GM21423 (cell line): Measurements from ENCODE around the gene PRKCD.

ENCODE experiments used
- ATAC-seq: cut with Tn5 transposase; IDR thresholded peaks from one replicate; pipeline ENCODE4 v1.9.1; 2021; ENCODE audit warnings: mild to moderate bottlenecking, moderate library complexity; ENCODE audit not compliant: unreplicated experiment

The PRKCD gene

GRCh38 chr3:53188720-53189119, 27.7 kb downstream of the PRKCD start:
- ATAC-seq: no peak

DNA sequence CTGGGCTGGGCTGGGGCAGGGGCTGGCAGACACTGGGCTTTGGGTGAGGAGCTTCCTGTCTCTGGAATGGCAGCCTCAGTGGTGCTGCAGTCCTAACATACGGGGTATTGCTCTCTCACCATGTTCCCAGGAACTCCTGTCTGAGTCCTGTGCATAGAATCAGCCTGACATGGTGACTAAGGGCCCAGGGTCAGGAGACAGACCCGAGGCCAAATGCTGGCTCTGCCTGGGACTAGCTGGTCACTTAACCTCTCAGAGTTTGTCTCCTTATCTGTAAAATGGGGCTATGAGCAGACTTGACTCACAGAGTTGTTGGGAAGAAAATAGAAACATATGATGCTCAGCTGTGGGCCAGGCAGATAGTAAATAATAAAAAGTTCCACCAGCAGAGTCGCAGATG, 28.3 kb downstream of the PRKCD start:
- no peak for ATAC-seq

GRCh38 chr3:53190659-53191058, 29.6 kb downstream of the PRKCD start:
- no peak for ATAC-seq

DNA sequence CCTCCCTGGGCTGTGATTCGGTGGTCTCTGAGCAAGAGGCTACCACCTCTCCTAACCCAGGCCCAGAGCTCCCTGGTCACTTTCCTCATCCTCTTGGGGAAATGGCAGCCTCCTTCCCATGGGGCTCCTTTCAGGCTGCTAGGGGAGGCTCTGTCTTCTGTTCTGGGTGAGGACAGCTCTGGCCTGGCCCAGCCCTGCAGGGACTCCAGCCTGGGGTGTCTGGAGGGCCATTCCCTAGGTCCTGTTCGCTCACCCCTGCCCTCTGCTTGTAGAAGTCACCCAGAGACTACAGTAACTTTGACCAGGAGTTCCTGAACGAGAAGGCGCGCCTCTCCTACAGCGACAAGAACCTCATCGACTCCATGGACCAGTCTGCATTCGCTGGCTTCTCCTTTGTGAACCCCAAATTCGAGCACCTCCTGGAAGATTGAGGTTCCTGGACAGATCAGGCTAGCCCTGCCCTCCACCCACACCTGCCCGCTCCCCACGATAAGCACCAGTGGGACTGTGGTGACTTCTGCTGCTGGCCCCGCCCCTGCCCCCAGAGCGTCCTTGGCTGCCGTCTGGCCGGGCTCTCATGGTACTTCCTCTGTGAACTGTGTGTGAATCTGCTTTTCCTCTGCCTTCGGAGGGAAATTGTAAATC, 30.9 kb downstream of the PRKCD start:
- no peak for ATAC-seq

GRCh38 chr3:53192608-53193007, 31.6 kb downstream of the PRKCD start:
- no peak for ATAC-seq

DNA sequence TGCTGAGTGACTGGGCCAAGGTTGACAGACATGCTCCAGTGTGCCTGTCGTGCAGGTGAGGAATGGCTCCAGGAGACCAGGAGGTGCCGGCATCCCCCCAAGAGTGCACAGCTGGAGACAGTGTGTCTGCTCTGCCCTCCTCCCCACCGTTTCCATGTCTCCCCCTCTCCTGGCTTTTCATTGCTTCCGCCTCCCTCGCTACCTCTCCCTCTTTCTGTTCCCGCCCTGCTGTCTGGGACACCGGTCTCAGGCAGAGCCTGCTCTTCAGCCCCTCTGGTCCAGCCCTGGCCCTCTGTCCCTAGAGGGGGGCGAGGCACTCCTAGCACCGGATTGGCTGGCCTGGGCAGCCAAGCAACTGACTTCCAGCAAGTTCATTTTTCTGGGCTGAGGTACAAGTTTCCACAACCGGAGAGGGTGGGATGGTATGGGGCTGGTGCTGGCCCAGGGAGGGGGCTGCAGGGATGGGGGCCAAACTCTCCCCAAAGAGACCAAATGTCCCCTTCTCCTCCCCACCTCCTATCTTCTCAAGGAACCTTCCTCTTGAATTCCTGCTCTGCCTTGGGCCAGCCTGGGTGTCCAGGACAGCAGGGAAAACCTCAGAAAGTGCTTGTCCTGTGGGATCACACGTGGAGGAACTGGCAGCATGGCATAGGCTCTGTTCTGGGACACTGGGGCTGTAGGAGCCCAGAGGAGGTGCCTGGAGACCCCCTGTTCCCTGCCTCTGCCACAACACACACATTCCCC, 32.6 kb downstream of the PRKCD start:
- ATAC-seq: no peak

DNA sequence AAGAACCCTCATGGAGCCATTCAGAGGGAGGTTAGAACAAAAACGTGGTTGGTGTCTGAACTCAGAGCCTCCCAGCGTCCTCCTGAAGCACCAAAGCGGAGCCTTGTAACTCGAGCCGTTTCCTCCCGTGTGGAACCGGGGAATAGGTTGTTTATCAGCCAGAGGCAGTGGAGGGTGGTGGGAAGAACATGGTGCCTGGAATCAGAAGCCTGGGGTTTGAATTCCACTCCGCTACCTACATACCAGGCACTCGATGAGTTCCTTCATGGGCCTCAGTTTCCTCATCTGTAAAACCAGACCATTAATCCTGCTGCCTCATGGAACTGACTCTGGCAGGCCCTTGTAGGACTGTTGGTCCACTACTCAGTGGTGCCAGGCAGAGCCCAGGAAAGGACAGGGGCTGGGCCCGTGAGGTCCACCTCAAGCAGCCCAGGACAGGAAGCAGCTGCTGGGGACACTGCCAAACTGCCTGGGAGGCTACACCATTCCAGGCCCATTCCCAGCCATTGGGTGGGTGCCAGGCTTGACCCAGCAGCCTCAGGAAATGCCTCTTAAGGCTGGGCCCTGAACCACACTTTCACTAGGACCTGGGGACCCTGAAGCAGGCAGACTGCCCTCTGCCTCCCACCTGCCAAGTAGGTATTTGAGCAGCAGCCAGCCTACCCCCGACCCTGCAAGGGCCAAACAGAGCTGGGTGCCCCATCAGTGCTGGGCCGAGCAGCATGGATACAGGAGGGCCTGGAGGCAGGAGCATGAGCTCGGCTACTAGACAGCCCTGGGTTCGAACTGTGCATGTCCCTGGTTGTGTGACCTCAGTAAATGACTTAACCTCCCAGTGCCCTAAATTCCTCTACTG, 33.4 kb downstream of the PRKCD start:
- ATAC-seq: no peak

GRCh38 chr3:53195066-53195450, 34.0 kb downstream of the PRKCD start:
- ATAC-seq: no peak

- ATAC-seq: no peak
Observed at GRCh38 chr3:53195602-53196574, 34.9 kb downstream of the PRKCD start.

DNA sequence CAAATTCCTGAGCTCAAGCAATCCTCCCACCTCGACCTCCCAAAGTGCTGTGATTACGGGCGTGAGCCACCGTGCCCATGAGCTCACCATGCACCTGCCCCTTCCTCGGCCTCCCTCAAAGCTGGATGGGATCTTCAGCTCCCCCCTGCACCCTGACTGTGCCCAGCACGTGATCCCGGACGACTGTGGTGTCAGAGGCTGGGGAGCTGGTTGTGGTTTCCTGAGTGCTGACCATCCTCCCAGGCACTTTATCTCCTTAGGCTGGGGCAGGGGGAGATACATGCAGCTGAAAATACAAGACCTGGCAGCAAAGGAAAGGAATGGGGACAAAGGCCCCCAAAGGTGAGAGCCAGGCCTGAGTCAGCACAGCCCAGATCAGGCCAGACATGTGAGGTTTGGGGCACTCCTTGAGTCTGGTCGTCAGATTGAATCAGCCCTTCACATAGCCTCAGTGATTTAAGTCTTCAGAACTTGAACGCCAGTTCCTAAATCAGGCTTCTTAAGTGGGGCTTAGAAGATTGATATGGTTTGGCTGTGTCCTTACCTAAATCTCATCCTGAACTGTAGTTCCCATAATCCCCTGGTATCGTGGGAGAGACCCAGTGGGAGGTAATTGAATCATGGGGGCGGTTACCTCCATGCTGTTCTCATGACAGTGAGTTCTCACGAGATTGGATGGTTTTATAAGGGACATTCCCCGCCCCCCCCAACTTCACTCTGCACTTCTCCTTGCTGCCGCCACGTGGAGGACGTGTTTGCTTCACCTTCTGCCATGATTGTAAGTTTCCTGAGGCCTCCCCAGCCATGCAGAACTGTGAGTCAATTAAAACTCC, 35.8 kb downstream of the PRKCD start:
- no peak for ATAC-seq

- no peak for ATAC-seq
Observed at GRCh38 chr3:53198256-53198977, 37.4 kb downstream of the PRKCD start.

DNA sequence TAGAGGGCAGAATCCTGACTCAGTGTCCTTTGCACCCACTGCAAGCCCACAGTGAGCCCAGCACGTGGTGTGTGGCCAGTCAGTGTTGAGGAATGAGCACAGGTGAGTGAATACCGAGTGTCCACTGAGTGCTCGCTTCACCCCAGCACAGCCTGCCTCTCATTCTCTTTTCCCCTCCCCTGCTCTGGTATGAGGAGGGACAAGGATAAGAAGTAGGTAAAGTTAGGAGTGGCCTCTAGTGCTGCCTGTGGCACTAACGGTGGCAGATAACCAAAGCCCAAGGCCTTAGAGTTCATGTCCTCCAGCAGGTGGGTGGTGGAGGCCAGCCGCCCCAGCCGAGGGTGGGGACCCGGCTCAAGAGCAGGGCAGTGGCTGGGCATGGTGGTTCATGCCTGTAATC, 38.0 kb downstream of the PRKCD start:
- ATAC-seq: no peak

GRCh38 chr3:53199834-53200233, 38.8 kb downstream of the PRKCD start:
- ATAC-seq: no peak

GRCh38 chr3:53200501-53201498, 39.8 kb downstream of the PRKCD start:
- ATAC-seq: no peak

- no peak for ATAC-seq
Observed at GRCh38 chr3:53202331-53203015, 41.5 kb downstream of the PRKCD start.

DNA sequence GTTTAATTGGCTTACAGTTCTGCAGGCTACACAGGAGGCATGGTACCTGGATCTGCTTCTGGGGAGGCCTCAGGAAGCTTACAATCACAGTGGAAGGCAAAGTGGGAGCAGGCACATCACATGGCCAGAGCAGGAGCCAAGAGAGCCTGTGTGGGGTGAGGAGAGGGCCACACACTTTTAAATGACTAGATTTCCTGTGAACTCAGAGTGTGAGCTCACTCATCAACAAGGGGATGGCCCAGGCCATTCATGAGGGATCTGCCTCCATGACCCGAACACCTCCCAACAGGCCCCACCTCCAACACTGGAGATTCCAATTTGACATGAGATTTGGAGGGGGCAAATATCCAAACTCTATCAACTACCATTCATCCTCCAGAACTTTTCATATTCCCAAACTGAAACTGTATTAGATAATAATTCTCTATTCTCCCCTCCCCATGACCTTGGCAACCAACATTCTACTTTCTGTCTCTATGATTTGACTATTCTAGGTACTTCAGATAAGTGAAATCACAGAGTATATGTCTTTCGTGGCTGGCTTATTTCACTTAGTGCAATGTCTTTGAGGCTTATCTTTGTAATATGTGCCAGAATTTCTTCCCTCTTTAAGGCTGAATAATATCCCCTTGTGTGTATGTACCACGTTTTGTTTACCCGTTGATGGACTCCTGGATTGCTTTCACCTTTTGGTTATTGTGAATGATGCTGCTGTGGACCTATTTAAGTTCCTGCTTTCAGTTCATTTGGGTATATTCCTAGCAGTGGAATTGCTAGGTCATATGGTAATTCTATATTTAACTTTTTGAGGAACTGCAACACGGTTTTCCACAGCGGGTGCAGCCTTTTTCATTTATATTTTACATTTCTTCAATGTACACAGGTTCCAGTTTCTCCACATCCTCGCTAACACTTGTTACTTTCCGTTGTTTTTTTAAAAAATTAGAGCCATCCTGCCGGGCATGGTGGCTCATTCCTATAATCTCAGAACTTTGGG, 51.0 kb downstream of the PRKCD start:
- ATAC-seq: no peak
